Neutrophil (primary cell): ENCODE measurements around the gene CD248.

Experiments used
- H3K27ac ChIP-seq: fragments of 200-600 bp; sonication (generic); 2 replicates; pipeline ENCODE4 v1.5.1; 2016; ENCODE audit warnings: mild to moderate bottlenecking, moderate library complexity
- H3K27me3 ChIP-seq: fragments of 200-600 bp; sonication (generic); 2 replicates; pipeline ENCODE4 v1.6.0; 2016; ENCODE audit warnings: mild to moderate bottlenecking
- H3K36me3 ChIP-seq: fragments of 200-600 bp; sonication (generic); 2 replicates; pipeline ENCODE4 v1.5.1; 2017
- H3K4me1 ChIP-seq, 2 experiments: fragments of 200-600 bp in 1 of 2; sonication (generic) in 1 of 2; 1 replicate in 1 of 2; 2 replicates in 1 of 2; pipeline versions ENCODE4 v1.5.1 to v1.6.1; 2013 to 2016; ENCODE audit warnings: low read depth in 1 of 2, low read length in 1 of 2, mild to moderate bottlenecking in 1 of 2, moderate library complexity in 1 of 2; ENCODE audit not compliant: control insufficient read depth in 1 of 2, insufficient read depth in 1 of 2
- H3K4me3 ChIP-seq, 2 experiments: fragments of 200-600 bp in 1 of 2; sonication (generic) in 1 of 2; 1 replicate in 1 of 2; 2 replicates in 1 of 2; pipeline ENCODE4 v1.5.1; 2013 to 2016; ENCODE audit warnings: low read depth in 1 of 2, low read length in 1 of 2, mild to moderate bottlenecking in 1 of 2, moderate library complexity in 1 of 2
- H3K9me3 ChIP-seq: fragments of 200-600 bp; sonication (generic); 2 replicates; pipeline ENCODE4 v1.5.1; 2016
- CTCF ChIP-seq: fragments of 200-600 bp; sonication (generic); IDR thresholded peaks from 2 replicates; pipeline ENCODE4 v1.5.1; 2016; ENCODE audit warnings: antibody characterized with exemption

CD248 gene

DNA sequence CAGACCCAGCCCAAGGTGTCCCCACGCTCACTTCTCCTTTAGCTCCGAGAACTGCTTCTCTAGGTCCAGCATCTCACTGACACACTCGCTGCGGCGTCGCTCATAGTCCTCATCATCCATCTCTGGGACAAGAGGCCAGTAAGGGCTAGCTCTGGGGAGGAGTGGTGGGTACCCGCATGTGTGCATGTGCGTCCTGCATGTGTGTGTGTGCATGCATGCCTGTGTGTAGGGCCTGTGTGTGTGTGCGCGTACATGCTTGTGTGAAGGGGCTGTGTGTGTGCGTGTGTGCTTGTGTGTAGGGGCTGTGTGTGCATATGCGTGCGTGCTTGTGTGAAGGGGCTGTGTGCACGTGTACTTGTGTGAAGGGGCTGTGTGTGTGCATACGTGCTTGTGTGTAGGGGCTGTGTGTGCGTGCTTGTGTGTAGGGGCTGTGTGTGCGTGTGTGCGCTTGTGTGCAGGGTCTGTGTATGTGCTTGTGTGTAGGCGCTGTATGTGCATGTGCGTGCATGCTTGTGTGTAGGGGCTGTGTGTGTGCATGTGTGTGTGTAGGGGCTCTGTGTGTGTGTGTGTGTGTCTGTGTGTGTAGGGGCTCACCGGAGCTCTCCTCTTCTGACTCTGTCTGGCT is 24.8 kb upstream of the CD248 start:
- H3K9me3 ChIP-seq = no peaks in the 10 kb centered on the region
- H3K27me3 ChIP-seq = peaks cover 9% of the 10 kb centered on the region
- peaks cover 20 to 23% of the 10 kb centered on the region in 2 experiments for H3K4me1 ChIP-seq
- H3K27ac ChIP-seq = no peak overlapping the region
- H3K4me3 ChIP-seq = no peak overlapping the region
- H3K36me3 ChIP-seq = peaks cover 69% of the 10 kb centered on the region
- TF ChIP-seq CTCF = no peak

DNA sequence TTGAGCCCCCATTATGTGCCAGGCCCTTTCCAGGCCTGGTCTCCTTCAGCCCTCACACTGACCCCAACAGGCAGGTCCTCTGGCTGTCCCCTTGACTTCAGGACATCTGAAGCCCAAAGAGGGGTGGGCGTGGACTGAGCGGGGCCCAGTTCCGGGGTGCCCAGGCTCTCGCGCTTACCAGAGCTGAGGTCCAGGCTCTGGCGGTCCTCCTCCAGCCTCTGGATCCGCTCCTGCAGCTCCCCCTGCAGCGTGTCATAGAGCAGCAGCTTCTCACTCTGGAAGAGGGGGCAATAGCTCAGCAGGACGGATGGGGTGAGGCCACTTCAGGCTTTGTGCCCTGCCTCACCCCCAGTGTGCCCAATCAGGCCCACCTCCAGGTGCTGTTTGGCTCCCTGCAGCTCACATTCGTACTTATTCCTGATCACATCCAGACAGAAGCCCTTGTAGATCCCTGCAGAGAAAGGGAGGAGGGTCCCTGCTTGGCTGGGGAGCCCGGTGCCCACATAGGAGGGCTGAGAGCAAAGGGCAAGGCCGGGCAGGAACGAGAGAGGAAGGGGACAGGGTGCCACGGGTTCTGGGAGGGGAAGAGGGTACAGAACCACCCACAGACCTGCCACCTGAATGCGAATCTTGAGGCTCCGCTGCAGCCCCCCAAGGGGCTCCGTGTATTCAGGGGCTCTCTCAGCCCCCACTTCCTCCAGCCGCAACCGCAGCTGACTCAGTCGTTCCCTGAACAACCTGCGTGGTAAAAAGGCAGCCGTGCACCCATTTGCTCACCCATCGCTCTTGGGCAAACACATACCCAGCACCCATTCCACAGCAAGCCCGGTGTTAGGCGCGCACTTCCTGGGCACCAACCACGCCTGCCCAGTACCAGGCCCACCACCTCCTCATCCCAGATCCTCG is 24.0 kb upstream of the CD248 start:
- H3K4me3 ChIP-seq = no peak overlapping the region
- TF ChIP-seq CTCF = no peak
- no peaks in the 10 kb centered on the region for H3K9me3 ChIP-seq
- H3K27ac ChIP-seq = no peak overlapping the region
- H3K27me3 ChIP-seq = peaks cover 10% of the 10 kb centered on the region
- H3K36me3 ChIP-seq = peaks cover 72% of the 10 kb centered on the region
- H3K4me1 ChIP-seq = peaks cover 27% of the 10 kb centered on the region in 2 experiments

- Histone ChIP-seq H3K27ac (no peak overlapping the region), H3K4me1 (peaks cover 31 to 32% of the 10 kb centered on the region in 2 experiments), H3K4me3 (no peak overlapping the region), H3K27me3 (peaks cover 20% of the 10 kb centered on the region), H3K36me3 (peaks cover 72% of the 10 kb centered on the region), H3K9me3 (no peaks in the 10 kb centered on the region)
- no peak for TF ChIP-seq CTCF
Observed at GRCh38 chr11:66339686-66340483, 23.0 kb upstream of the CD248 start.

DNA sequence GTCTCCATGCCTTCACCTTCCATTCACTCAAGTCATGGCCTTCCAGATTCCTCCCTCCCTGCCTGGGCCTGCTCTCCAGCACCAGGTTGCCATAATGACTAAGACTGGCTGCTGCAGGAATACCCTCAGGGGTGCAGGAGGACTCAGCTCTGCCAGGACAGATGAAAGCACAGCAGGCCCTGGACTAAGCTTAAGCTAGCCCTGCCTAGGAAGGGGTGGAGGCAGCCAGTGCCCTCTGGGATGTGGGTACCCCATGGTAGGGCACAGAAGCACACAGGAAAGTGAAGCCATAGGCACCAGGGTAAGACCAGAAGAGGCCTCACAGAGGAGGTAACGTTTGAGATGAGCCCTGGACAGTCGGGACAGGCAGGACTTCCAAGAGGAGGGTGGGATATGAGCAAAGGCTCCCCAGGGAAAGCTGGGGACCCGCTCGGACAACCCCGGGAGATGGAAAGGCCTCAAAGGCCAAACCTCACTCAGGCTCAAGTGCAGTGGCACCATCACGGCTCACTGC is 22.4 kb upstream of the CD248 start:
- no peak overlapping the region for H3K27ac ChIP-seq
- H3K27me3 ChIP-seq = peaks cover 20% of the 10 kb centered on the region
- H3K4me3 ChIP-seq = no peak overlapping the region
- H3K9me3 ChIP-seq = no peaks in the 10 kb centered on the region
- no peak for TF ChIP-seq CTCF
- peaks cover 72% of the 10 kb centered on the region for H3K36me3 ChIP-seq
- H3K4me1 ChIP-seq = peaks cover 27 to 29% of the 10 kb centered on the region in 2 experiments
